K562 (cell line): ENCODE data around the gene CYP26A1. TPM values are rescaled to one million over a fixed set of nuclear protein-coding genes. Genes with fewer than 3 reads are reported as not detected.

Source experiments
- ATAC-seq: fragments of 200-7000 bp; cut with Tn5 transposase; 3 replicates; pipeline ENCODE4 v1.9.1; 2020; ENCODE audit warnings: moderate library complexity
- BruUV-seq: library from RNA; stranded (reverse); fragments of 400-500 nt; replicated peaks from 2 replicates; lab custom pipeline; 2021; lab: Mats Ljungman, UMichigan
- CTCF ChIA-PET: fragments of 300-600 bp; formaldehyde crosslinking; extraction: SDS; loops from one replicate; lab custom pipeline; 2021; ENCODE audit warnings: low intra/inter-chr PET ratio; lab: Yijun Ruan, JAX
- POLR2A ChIA-PET: fragments of 300-600, 350-650 bp; sonication (Branson Sonifier 250); formaldehyde crosslinking; extraction: SDS; loops from one replicate; lab custom pipeline; 2021; ENCODE audit warnings: antibody characterized with exemption, inconsistent platforms; lab: Yijun Ruan, JAX
- DNase-seq, 4 experiments: peaks; one replicate each; pipeline versions ENCODE4 v3.0.0 to v3.0.0-alpha.2; 2011 to 2018; ENCODE audit warnings: low spot score in 3 of 4, mixed read lengths in 3 of 4; ENCODE audit errors: extremely low read depth in 1 of 4
- FAIRE-seq: peaks from 2 replicates; lab custom pipeline; 2011; peaks lifted over from hg19 to GRCh38; lab: Jason Lieb, UNC
- H2AFZ ChIP-seq: 2 replicates; pipeline ENCODE4 v1.6.0; 2011; ENCODE audit warnings: low read depth, low read length, control low read depth, inconsistent platforms
- H3K27ac ChIP-seq: fragments of 200-600 bp; 3 replicates; pipeline ENCODE4 v1.8.0; 2011; ENCODE audit warnings: low read depth, mild to moderate bottlenecking, control low read depth, inconsistent platforms, low read length, moderate library complexity, mixed read lengths; ENCODE audit errors: extremely low read depth
- H3K27me3 ChIP-seq, 2 experiments: fragments of 300-600 bp in 1 of 2; 2 replicates in 1 of 2; 3 replicates in 1 of 2; pipeline versions ENCODE4 v1.6.0 to v1.8.0; 2011; ENCODE audit warnings: inconsistent platforms in 2 of 2, low read length in 2 of 2, mild to moderate bottlenecking in 1 of 2, mixed read lengths in 1 of 2, moderate library complexity in 1 of 2; ENCODE audit not compliant: control insufficient read depth in 2 of 2, insufficient read depth in 2 of 2
- H3K36me3 ChIP-seq: fragments of 300-600 bp; 3 replicates; pipeline ENCODE4 v1.8.0; 2011; ENCODE audit warnings: mild to moderate bottlenecking, low read length, inconsistent platforms; ENCODE audit not compliant: control insufficient read depth, insufficient read depth
- H3K4me1 ChIP-seq, 2 experiments: fragments of 200-600 bp in 1 of 2; replicated peaks in 1 of 2; 2 replicates in 1 of 2; 3 replicates in 1 of 2; pipeline versions ENCODE4 v1.5.1 to v1.8.0; 2011; ENCODE audit warnings: inconsistent platforms in 2 of 2, low read length in 2 of 2, mild to moderate bottlenecking in 1 of 2, mixed read lengths in 1 of 2, moderate library complexity in 1 of 2; ENCODE audit not compliant: control insufficient read depth in 2 of 2, insufficient read depth in 2 of 2
- H3K4me2 ChIP-seq: 2 replicates; pipeline ENCODE4 v1.6.1; 2011; ENCODE audit warnings: low read length, control low read depth, inconsistent platforms, mixed read lengths; ENCODE audit not compliant: insufficient read depth
- H3K4me3 ChIP-seq: fragments of 200-600 bp; sonication (generic), shearing (Covaris generic); 2 replicates; pipeline ENCODE4 v1.5.1; 2016; ENCODE audit warnings: control low read depth, inconsistent platforms
- H3K79me2 ChIP-seq: fragments of 200-600 bp; 3 replicates; pipeline ENCODE4 v1.8.0; 2011; ENCODE audit warnings: low read length, inconsistent platforms; ENCODE audit not compliant: control insufficient read depth, insufficient read depth
- H3K9ac ChIP-seq, 2 experiments: 2 replicates each; pipeline versions ENCODE4 v1.6.0 to v1.6.1; 2011; ENCODE audit warnings: low read depth in 2 of 2, low read length in 2 of 2, control low read depth in 1 of 2, inconsistent platforms in 1 of 2, mild to moderate bottlenecking in 1 of 2, mixed read lengths in 1 of 2; ENCODE audit not compliant: insufficient read depth in 1 of 2
- H3K9me1 ChIP-seq: one replicate; pipeline ENCODE4 v1.6.0; 2011; ENCODE audit warnings: inconsistent platforms, mild to moderate bottlenecking, low read length, moderate library complexity; ENCODE audit not compliant: control insufficient read depth, insufficient read depth
- H3K9me3 ChIP-seq: replicated peaks from 2 replicates; pipeline ENCODE4 v1.5.1; 2011; ENCODE audit warnings: low read depth, low read length, inconsistent platforms; ENCODE audit not compliant: control insufficient read depth, insufficient read depth
- H4K20me1 ChIP-seq: replicated peaks from 2 replicates; pipeline ENCODE4 v1.6.1; 2011; ENCODE audit warnings: low read length, inconsistent platforms, mixed read lengths; ENCODE audit not compliant: control insufficient read depth, insufficient read depth
- BHLHE40 ChIP-seq: IDR thresholded peaks from 2 replicates; pipeline ENCODE4 v1.6.1; 2011; ENCODE audit warnings: low read length, improper control_type of control experiment
- BRD9 ChIP-seq: fragments of 450-650 bp; IDR thresholded peaks from 2 replicates; pipeline ENCODE4 v1.6.1; 2018; ENCODE audit warnings: low read depth; ENCODE audit not compliant: partially characterized antibody
- CHD1 ChIP-seq: fragments of 200-600 bp; sonication (generic); IDR thresholded peaks from one replicate; pipeline ENCODE4 v1.6.1; 2012; ENCODE audit warnings: mild to moderate bottlenecking, moderate library complexity, low read length, inconsistent platforms
- HMGXB4 ChIP-seq: sonication (generic); formaldehyde crosslinking; IDR thresholded peaks from 2 replicates; pipeline ENCODE4 v1.8.1; 2023; ENCODE audit warnings: mild to moderate bottlenecking, missing genetic modification reagents
- MYC ChIP-seq, 2 experiments: fragments of 250-450 bp in 1 of 2; sonication (Bioruptor Pico) in 1 of 2; IDR thresholded peaks; 2 replicates each; pipeline versions ENCODE4 v1.5.1 to v1.6.1; 2012 to 2021; ENCODE audit warnings: low read depth in 2 of 2, borderline replicate concordance in 1 of 2, improper control_type of control experiment in 1 of 2, low read length in 1 of 2, mild to moderate bottlenecking in 1 of 2, moderate library complexity in 1 of 2
- RAD21 ChIP-seq, 2 experiments: fragments of 250-450 bp in 1 of 2; fragments of 450-650 bp in 1 of 2; sonication (Bioruptor Pico) in 1 of 2; formaldehyde crosslinking in 1 of 2; IDR thresholded peaks in 1 of 2; conservative IDR thresholded peaks in 1 of 2; 2 replicates each; pipeline versions ENCODE4 v1.4.0 to v1.8.0; 2020 to 2022; ENCODE audit warnings: mild to moderate bottlenecking in 2 of 2, moderate library complexity in 1 of 2
- REST ChIP-seq, 2 experiments: fragments of 450-650 bp; formaldehyde crosslinking in 1 of 2; IDR thresholded peaks; 2 replicates each; pipeline versions ENCODE4 v1.4.0 to v1.6.1; 2014 to 2020; ENCODE audit warnings: mild to moderate bottlenecking in 2 of 2, borderline replicate concordance in 1 of 2, low read depth in 1 of 2
- SMC3 ChIP-seq: conservative IDR thresholded peaks from 2 replicates; pipeline ENCODE4 v1.6.1; 2011; ENCODE audit warnings: low read depth, low read length, improper control_type of control experiment; ENCODE audit not compliant: insufficient read depth
- ZKSCAN8 ChIP-seq: fragments of 200-800 bp; sonication (Bioruptor generic); IDR thresholded peaks from 2 replicates; pipeline ENCODE4 v1.6.1; 2016; ENCODE audit warnings: missing genetic modification characterization, missing compliant biosample characterization
- ZNF583 ChIP-seq: fragments of 250-450 bp; sonication (Bioruptor Pico); IDR thresholded peaks from 2 replicates; pipeline ENCODE4 v1.4.0; 2020
- ZNF766 ChIP-seq: fragments of 200-800 bp; sonication (Bioruptor generic); conservative IDR thresholded peaks from 2 replicates; pipeline ENCODE4 v1.6.1; 2016; ENCODE audit warnings: missing genetic modification characterization, missing compliant biosample characterization
- WGBS: fragments of 100-300 bp; shearing (Covaris generic); methylation state at CpG from one replicate; pipeline ENCODE4 v1.1.6; 2016; ENCODE audit warnings: low coverage, mixed read lengths; ENCODE audit not compliant: insufficient coverage; ENCODE audit errors: missing lambda C conversion rate; 5-methylcytosine and 5-hydroxymethylcytosine counted together
- in situ Hi-C: fragments of 300-500 bp; cut with MboI; formaldehyde crosslinking; loops from 4 replicates; pipeline ENCODE4 v1.15.0; 2018; ENCODE audit warnings: inconsistent platforms, mixed read lengths
- intact Hi-C: fragments of 100-400 bp; cut with micrococcal nuclease; formaldehyde crosslinking; loops from 2 replicates; pipeline ENCODE4 v1.14.2; 2022
- polyA plus RNA-seq, 8 experiments: library from polyadenylated mRNA; depleted of rRNA in 4 of 8; stranded (reverse) in 5 of 8; unstranded in 3 of 8; fragments of >200 nt; fragmentation: Nextera tagmentation in 2 of 8; fragmentation: Illumina TruSeq in 1 of 8; extraction: Ambion mirVana in 2 of 8; extraction: Trizol in 1 of 8; gene quantifications; 2 replicates each; pipeline versions ENCODE4 v1.2.1 to v1.2.3, GENCODE V29; 2011 to 2014; ENCODE audit warnings: inconsistent platforms in 1 of 8, missing spikeins in 1 of 8
- total RNA-seq, 7 experiments: library from RNA; depleted of rRNA in 6 of 7; stranded (reverse); fragments of >200 nt in 6 of 7; fragmentation: Illumina TruSeq in 2 of 7; extraction: Trizol in 2 of 7; gene quantifications; 2 replicates each; pipeline versions ENCODE4 v1.2.1 to v1.2.3, GENCODE V29; 2011 to 2021; ENCODE audit warnings: low replicate concordance in 1 of 7

Gene CYP26A1
- total and polyA plus RNA-seq, 9 of the 15 experiments (the other 6 are each of a cell fraction or from before 2014, with no cell fraction given), result 0.11 to 5.1 (median 1.6) TPM

GRCh38 chr10:93039721-93040120 is 34.0 kb upstream of the CYP26A1 start:
- CTCF ChIA-PET, result interaction anchor here (0.7 to 1.3 kb wide), 3 partner anchors 75 to 358 kb away, joined by 3 to 4 read pairs (median 4); no protein-coding TSS in a partner anchor
- TF ChIP-seq REST (IDR thresholded peaks at IDR 0.05; ENCODE audit: borderline replicate concordance), result peak; percentile 41; the same call in 1 of the 2 replicates
- TF ChIP-seq REST (CRISPR knock-in tag; IDR thresholded peaks at IDR 0.05; ENCODE audit: low read depth), result no peak
- TF ChIP-seq CHD1, result no peak
- TF ChIP-seq RAD21 (CRISPR knock-in tag; conservative IDR thresholded peaks at IDR 0.05 in 1 of 2, IDR thresholded peaks at IDR 0.05 in 1 of 2), result peak; percentile 9 to 76; a peak in 2 of 4 replicates
- TF ChIP-seq BRD9, result peak; percentile 65
- TF ChIP-seq HMGXB4 (CRISPR knock-in tag), result no peak
- TF ChIP-seq MYC (IDR thresholded peaks at IDR 0.05; ENCODE audit: low read depth, low read length), result 0 out of 2 replicates have a peak, but pooled peaks have one; percentile 21
- TF ChIP-seq MYC (CRISPR knock-in tag; IDR thresholded peaks at IDR 0.05; ENCODE audit: borderline replicate concordance, low read depth), result no peak
- no peak for TF ChIP-seq ZKSCAN8
- 0 out of 2 replicates have a peak, but pooled peaks have one; percentile 31 for TF ChIP-seq BHLHE40
- no peak for TF ChIP-seq ZNF766 (CRISPR knock-in tag)
- TF ChIP-seq SMC3, result peak; percentile 40; the same call in 1 of the 2 replicates
- TF ChIP-seq ZNF583 (CRISPR knock-in tag), result no peak

More at GRCh38 chr10:93039721-93040120, 34.0 kb upstream of the CYP26A1 start:
- ATAC-seq (peak; percentile 87), FAIRE-seq (peak; percentile 73), DNase-seq (peak in 2 of 4 experiments; percentile 18 to 47)
- no peak overlapping the region for H2AFZ ChIP-seq
- H3K4me2 ChIP-seq, result no peak overlapping the region
- no peaks in the 10 kb centered on the region; a peak in 2 of 5 replicates for H3K4me1 ChIP-seq
- H3K79me2 ChIP-seq, result no peaks in the 10 kb centered on the region
- in situ Hi-C loops, result no loop called here
- POLR2A ChIA-PET, result interaction anchor here (1.1 kb wide), 2 partner anchors 11 to 17 kb away, joined by 3 to 5 read pairs; no protein-coding TSS in a partner anchor
- no peaks in the 10 kb centered on the region for H4K20me1 ChIP-seq
- no peak overlapping the region for H3K27ac ChIP-seq
- H3K9me3 ChIP-seq, result no peaks in the 10 kb centered on the region
- intact Hi-C loops, result loop anchor here (1.0 to 2.0 kb wide), 2 partner anchors 74 to 155 kb away; no protein-coding TSS in a partner anchor
- H3K27me3 ChIP-seq, result no peaks in the 10 kb centered on the region
- BruUV-seq, result no TSS peak
- H3K36me3 ChIP-seq, result peaks cover 2% of the 10 kb centered on the region; the same call in 2 of the 3 replicates
- no peak overlapping the region for H3K9ac ChIP-seq
- H3K9me1 ChIP-seq, result no peaks in the 10 kb centered on the region
- WGBS, result 16% methylated on average over 3 of the region's 3 CpGs
- no peak overlapping the region for H3K4me3 ChIP-seq
